DND-41 (cell line): ENCODE results near the gene LRRN4CL.

Source experiments
- ATAC-seq: fragments of 200-7000 bp; cut with Tn5 transposase; 3 replicates; pipeline ENCODE4 v1.9.1; 2021; ENCODE audit warnings: low read depth; ENCODE audit not compliant: insufficient read depth
- DNase-seq: peaks from one replicate; pipeline ENCODE4 v3.0.0-alpha.2; 2020
- H2AFZ ChIP-seq: 2 replicates; pipeline ENCODE4 v1.6.0; 2012; ENCODE audit warnings: low read depth, low read length
- H3K27ac ChIP-seq: 2 replicates; pipeline ENCODE4 v1.5.1; 2012; ENCODE audit warnings: low read length, inconsistent platforms
- H3K27me3 ChIP-seq: fragments of 200-600 bp; sonication (generic); 2 replicates; pipeline ENCODE4 v1.6.0; 2012; ENCODE audit warnings: low read length, mild to moderate bottlenecking, inconsistent platforms; ENCODE audit not compliant: insufficient read depth, poor library complexity
- H3K36me3 ChIP-seq: 2 replicates; pipeline ENCODE4 v1.5.1; 2012; ENCODE audit warnings: low read length, inconsistent platforms; ENCODE audit not compliant: insufficient read depth
- H3K4me1 ChIP-seq: 2 replicates; pipeline ENCODE4 v1.5.1; 2012; ENCODE audit warnings: mild to moderate bottlenecking, low read length; ENCODE audit not compliant: insufficient read depth
- H3K4me2 ChIP-seq: 2 replicates; pipeline ENCODE4 v1.6.0; 2012; ENCODE audit warnings: mild to moderate bottlenecking, moderate library complexity, low read length, inconsistent platforms; ENCODE audit not compliant: insufficient read depth
- H3K4me3 ChIP-seq, 2 experiments: fragments of 200-600 bp in 1 of 2; shearing (Covaris generic) in 1 of 2; 2 replicates each; pipeline ENCODE4 v1.5.1; 2012 to 2016; ENCODE audit warnings: inconsistent platforms in 2 of 2, low read length in 2 of 2, mild to moderate bottlenecking in 2 of 2, low read depth in 1 of 2, moderate library complexity in 1 of 2
- H3K79me2 ChIP-seq: 2 replicates; pipeline ENCODE4 v1.6.0; 2012; ENCODE audit warnings: low read length, inconsistent platforms; ENCODE audit not compliant: insufficient read depth
- H3K9ac ChIP-seq: 2 replicates; pipeline ENCODE4 v1.6.0; 2012; ENCODE audit warnings: low read depth, mild to moderate bottlenecking, inconsistent platforms, low read length, moderate library complexity
- H3K9me3 ChIP-seq: 2 replicates; pipeline ENCODE4 v1.5.1; 2012; ENCODE audit warnings: low read length, moderate library complexity, mild to moderate bottlenecking, inconsistent platforms; ENCODE audit not compliant: insufficient read depth, severe bottlenecking
- H4K20me1 ChIP-seq: 2 replicates; pipeline ENCODE4 v1.6.0; 2012; ENCODE audit warnings: low read length; ENCODE audit not compliant: insufficient read depth
- CTCF ChIP-seq: IDR thresholded peaks from 2 replicates; pipeline ENCODE4 v1.5.1; 2012; ENCODE audit warnings: borderline replicate concordance, low read length, moderate library complexity, mild to moderate bottlenecking; ENCODE audit not compliant: poor library complexity, severe bottlenecking; ENCODE audit errors: extremely low read depth
- EZH2 ChIP-seq: IDR thresholded peaks from 3 replicates; pipeline ENCODE4 v1.6.1; 2012; ENCODE audit warnings: borderline replicate concordance, low read depth, mild to moderate bottlenecking, moderate library complexity, low read length, inconsistent platforms; ENCODE audit not compliant: severe bottlenecking

Gene LRRN4CL

DNA sequence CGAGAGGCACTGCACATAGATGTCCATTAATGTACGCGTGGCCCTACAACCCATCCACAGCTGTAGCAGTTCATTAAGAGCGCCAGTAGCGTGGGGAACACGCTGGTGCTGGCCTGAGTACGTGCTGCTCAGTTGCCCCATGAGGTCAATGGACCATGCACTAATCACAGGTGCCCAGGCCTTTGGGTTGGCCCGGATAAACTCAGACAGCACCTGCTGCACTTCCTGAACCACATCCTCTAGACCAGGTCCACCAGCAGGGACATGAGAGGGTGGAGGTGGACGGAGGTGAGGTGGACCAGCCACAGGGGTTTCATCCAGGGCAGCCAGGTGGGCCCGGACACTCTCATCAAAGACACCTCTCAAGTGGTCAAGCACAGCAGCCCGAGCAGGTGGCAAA, 39.8 kb downstream of the LRRN4CL start:
- no peaks in the 10 kb centered on the region for H3K9me3 ChIP-seq
- H3K36me3 ChIP-seq, result peaks cover 32% of the 10 kb centered on the region
- peaks cover 54% of the 10 kb centered on the region for H3K4me1 ChIP-seq
- H4K20me1 ChIP-seq, result peaks cover 7% of the 10 kb centered on the region
- H3K4me3 ChIP-seq, result no peak overlapping the region
- no peak overlapping the region for H3K27ac ChIP-seq
- H3K79me2 ChIP-seq, result peaks cover 67% of the 10 kb centered on the region
- no peak overlapping the region for H3K9ac ChIP-seq
- TF ChIP-seq EZH2 (no peak), CTCF (no peak)
- no peaks in the 10 kb centered on the region for H3K27me3 ChIP-seq
- ATAC-seq, result no peak
- no peak overlapping the region for H2AFZ ChIP-seq
- H3K4me2 ChIP-seq, result no peak overlapping the region
- no peak for DNase-seq

- Histone ChIP-seq H3K79me2 (peaks cover 72% of the 10 kb centered on the region), H3K27ac (no peak overlapping the region)
These were observed 40.4 kb downstream of the LRRN4CL start for GRCh38 chr11:62648967-62649364.

DNA sequence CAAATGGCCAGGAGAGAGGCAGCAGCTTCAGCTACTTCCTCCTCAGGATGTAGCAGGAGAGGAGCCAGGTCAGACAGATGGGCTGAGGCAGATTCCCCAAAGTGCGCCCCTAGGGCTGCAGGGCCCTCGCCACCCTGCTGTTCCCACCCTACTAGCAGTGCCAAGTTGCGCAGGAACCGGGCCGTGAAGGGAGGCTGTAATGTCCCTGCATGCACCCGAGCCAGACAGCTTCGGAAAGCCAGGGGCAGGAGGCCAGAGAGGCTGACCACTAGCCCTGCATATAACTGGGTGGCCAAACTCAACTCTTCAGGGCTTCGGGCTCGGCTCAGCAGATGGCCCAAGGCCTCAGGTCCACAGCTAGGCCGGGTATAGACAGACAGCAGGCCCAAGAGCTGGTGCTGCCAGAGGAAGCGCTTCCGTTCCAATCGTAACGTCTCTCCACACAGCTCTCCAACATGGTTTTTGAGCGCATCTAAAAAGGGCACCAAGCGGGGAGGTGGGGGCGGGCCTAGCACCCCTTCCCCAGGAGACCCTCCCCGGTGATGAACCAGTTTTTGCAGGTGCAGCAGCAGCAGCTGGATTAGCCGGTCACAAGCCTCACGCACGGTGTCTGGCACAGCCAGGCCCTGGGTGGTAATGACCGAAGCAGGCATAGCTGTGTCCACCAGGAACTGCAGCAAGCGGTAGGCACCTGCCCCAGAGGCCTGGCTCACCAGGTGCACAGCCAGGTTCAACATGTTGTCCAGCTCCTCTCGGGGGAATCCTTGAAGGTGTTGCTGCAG, 41.0 kb downstream of the LRRN4CL start:
- Histone ChIP-seq H4K20me1 (peaks cover 12% of the 10 kb centered on the region), H3K9me3 (no peaks in the 10 kb centered on the region), H3K4me3 (no peak overlapping the region), H3K9ac (peak overlapping the region; percentile 43), H3K79me2 (peaks cover 78% of the 10 kb centered on the region), H3K36me3 (peaks cover 43% of the 10 kb centered on the region), H3K4me1 (peaks cover 53% of the 10 kb centered on the region), H3K27me3 (no peaks in the 10 kb centered on the region), H3K4me2 (no peak overlapping the region), H3K27ac (peak overlapping the region; percentile 2; the same call in 1 of the 2 replicates), H2AFZ (no peak overlapping the region)
- DNase-seq (no peak), ATAC-seq (no peak)
- TF ChIP-seq EZH2 (no peak), CTCF (no peak)

More at GRCh38 chr11:62648967-62649364, 40.4 kb downstream of the LRRN4CL start:
- Histone ChIP-seq H3K27me3 (no peaks in the 10 kb centered on the region), H3K9me3 (no peaks in the 10 kb centered on the region), H3K4me2 (no peak overlapping the region), H3K36me3 (peaks cover 38% of the 10 kb centered on the region), H2AFZ (no peak overlapping the region), H3K9ac (no peak overlapping the region), H3K4me1 (peaks cover 54% of the 10 kb centered on the region), H3K4me3 (no peak overlapping the region), H4K20me1 (peaks cover 12% of the 10 kb centered on the region)
- ATAC-seq, result no peak
- no peak for DNase-seq
- TF ChIP-seq EZH2 (no peak), CTCF (no peak)
